Transverse colon (tissue), 3 donors: ENCODE measurements around the gene BEX2.
A peak's percentile ranks its signal among the peaks of the same experiment; 100 is the strongest.

Experiments
- CTCF ChIP-seq, 5 experiments: fragments of 200-600 bp in 3 of 5; fragments of 450-650 bp in 2 of 5; sonication (generic) in 3 of 5; IDR thresholded peaks; 1 replicate in 2 of 5; 2 replicates in 3 of 5; pipeline ENCODE4 v1.5.1; 2016 to 2017; ENCODE audit warnings: antibody characterized with exemption in 5 of 5, inconsistent platforms in 3 of 5, mild to moderate bottlenecking in 2 of 5, moderate library complexity in 1 of 5
- POLR2A ChIP-seq: fragments of 450-650 bp; IDR thresholded peaks from one replicate; pipeline ENCODE4 v1.6.1; 2016; ENCODE audit warnings: antibody characterized with exemption, mild to moderate bottlenecking, moderate library complexity

- TF ChIP-seq CTCF (IDR thresholded peaks at IDR 0.05) = no peak
- peak; percentile 80 for TF ChIP-seq POLR2A
Observed at GRCh38 chrX:103356130-103356798, 45.5 kb upstream of the BEX2 start, which contains the start of gene TCEAL9.
